GM19099 (cell line): Measurements from ENCODE around the gene AS3MT.

Experiments
- POLR2A ChIP-seq: IDR thresholded peaks from 3 replicates; pipeline ENCODE4 v1.6.1; 2011; ENCODE audit warnings: low read depth; ENCODE audit not compliant: insufficient read length; ENCODE audit errors: extremely low read depth

Gene AS3MT

DNA sequence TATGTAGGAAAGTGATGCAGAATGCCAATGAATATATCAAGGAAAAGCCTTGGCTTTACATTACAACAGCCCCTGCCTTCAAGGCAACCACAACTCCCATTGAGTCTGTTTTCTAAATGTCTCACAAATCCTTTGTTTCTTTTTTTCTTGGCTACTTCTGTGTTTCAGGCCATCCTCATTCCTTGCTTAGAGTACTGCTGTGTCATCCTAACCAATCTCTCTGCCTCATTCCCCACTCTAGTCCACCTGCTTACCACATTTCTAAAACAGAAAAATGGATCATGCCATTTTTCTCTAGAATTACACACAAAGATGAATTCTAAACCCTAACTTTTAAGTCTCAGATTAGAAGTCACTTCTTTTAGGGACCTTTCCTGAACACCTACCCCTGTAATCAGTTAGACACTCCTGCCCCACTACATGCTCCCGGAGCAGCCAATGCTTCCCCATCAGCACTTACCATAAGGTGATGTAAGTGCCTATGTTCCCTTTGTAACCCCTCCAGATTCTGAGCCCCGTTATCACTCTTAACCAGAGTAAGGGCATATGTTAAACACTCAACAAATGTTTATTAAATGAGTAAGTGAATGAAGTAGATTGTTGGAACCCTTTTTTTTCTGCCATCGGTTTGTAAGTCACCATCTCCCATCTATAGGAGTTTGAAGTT is 12.4 kb upstream of the AS3MT start:
- TF ChIP-seq POLR2A = no peak

DNA sequence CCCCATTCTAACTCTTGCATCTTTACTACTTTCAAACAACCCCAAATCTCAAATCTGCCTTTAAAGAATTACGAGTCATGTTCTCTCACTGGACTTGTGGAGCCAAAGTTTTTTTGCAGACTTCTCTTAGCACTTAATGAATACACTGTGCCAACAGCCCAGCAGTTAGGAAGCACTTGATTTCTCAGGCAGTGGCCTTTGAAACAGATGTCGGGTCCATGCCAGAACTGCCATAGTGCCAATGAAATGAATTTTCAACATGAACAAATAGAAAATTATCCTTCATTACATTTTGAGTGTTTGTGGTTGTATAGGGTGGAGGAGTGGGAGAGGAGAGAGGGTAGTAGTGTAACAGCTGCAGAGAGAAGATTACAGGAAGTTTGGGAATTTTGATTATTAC is 9.4 kb upstream of the AS3MT start:
- TF ChIP-seq POLR2A = no peak

DNA sequence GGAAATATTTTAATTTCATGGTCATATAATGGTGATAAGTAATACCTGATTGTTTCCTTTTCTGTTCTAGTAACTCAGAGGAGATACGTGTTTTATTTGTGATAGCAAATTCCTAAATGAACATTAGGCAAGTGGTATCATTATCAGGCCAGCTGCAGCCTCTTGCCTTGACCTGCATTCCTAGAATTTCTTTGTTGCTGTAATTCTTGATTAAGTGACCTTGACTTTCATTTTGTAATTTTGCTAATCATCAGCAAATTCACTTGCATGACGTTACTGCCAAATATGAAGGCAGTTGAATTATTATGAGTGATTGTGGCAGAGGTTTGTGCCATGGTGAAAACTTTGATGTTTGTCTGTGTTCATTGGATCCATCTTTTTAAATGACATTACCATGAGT is 5.6 kb upstream of the AS3MT start:
- TF ChIP-seq POLR2A = no peak

DNA sequence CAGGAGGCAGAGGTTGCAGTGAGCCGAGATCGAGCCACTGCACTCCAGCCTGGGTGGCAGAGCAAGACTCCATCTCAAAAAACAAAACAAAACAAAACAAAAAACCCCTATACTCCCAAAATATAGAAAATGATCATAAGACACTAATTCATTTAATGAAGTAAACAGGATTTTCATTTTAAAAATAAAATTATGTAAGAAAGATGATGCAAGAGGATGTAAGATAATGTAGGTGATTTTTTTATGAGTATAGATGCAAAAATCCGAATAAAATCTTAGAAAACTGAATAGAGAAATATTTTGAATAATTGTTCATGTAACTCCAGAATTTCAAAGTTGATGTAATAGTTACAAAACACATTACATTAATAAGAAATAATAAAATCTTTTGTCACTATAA is 3.6 kb upstream of the AS3MT start:
- no peak for TF ChIP-seq POLR2A

DNA sequence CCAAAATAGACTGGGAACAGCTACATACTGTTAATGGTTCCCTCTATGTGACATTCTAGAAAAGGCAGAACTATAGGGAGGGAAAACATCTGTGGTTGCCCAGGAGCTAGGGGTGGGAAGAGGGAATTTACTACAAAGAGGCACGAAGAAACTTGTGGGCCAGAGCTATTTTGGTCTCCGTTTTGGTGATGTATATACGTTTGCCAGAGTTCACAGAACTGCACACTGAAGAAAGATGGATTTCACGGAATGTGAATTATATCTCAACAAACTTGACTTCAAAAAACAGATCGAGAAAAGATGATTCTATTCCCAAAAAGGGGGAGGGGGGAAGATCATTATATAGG is 386 bp upstream of the AS3MT start:
- TF ChIP-seq POLR2A = no peak

DNA sequence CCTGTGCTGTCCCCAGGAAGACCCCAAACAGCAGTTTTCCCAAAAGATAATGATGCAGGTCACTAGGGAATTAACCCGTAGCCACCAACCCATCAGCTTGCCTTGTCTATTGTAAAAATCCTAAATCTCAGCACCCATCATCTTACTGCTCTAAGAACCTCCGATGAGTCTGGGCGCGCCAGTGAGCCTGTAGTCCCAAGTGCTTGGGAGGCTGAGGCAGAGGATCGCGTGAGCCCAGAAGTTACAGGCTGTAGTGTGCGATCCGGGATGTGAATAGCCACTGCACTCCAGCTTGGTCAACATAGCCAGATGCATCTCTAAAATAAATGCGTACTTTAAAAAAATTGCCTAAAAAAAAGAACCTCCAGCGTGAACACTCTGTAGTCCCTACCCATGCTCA is 951 bp downstream of the AS3MT start:
- no peak for TF ChIP-seq POLR2A

DNA sequence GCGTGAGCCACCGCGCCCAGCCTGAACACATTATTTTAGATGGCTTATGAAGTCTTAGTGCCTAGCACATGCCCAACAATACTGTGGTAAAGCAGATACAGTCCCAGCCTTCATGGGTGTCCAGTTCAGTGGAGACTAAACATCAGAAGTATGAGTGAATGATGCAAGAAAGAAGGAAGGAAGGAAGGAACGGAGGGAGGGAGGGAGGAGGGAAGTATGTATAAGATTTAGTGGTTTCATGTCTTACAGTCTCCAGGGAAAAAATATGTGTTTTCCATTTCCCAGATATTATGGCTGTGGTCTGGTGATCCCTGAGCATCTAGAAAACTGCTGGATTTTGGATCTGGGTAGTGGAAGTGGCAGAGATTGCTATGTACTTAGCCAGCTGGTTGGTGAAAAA is 2.9 kb downstream of the AS3MT start:
- no peak for TF ChIP-seq POLR2A

DNA sequence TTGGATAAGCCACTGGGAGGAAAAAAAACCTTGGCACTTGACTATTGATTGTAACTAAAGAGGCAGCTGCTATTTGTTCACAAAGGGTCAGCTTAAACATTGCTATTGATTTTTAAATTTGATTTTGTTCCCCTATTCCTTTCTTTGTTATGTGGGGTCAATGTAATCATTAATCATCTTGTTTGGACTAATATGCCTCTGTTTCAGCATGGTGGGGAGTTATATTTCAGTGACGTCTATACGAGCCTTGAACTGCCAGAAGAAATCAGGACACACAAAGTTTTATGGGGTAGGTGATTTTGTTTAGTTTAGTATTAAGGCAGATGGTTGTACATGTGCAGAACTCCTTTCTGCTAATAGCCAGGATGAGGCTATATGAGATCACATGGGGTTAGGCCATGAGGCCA is 7.5 kb downstream of the AS3MT start:
- no peak for TF ChIP-seq POLR2A

DNA sequence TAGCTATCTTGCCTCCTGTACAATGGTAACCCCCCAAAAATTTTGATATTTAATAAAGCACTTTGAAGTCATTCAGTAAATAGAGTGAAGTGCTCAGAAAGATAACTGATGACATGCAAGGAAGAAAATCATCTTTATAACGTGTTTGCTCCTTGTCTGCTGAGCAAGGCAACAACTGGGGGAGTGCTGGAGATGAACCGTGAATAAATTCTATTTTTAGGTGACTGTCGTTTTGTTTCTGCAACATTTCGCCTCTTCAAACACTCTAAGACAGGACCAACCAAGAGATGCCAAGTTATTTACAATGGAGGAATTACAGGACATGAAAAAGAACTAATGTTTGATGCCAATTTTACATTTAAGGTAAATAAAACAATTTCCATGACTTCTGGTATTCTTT is 9.4 kb downstream of the AS3MT start:
- TF ChIP-seq POLR2A = no peak

DNA sequence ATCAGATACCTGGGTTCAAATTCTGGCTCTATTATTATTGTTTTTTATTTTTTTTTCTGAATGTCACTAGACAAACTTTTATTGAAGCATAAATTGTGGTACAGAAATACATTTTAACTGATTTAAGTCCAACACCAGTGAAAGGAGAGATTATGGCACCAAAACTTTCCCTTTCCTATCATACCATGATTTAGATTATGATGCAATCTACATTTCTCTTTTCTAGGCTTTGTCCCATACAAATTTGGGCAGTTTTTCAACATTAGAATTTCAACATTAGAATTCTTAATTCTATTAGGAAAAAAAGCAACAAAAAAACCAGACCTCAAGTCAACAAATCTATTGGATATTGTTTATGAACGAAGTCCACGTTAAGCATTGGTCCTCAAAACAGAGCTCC is 11.0 kb downstream of the AS3MT start:
- no peak for TF ChIP-seq POLR2A

DNA sequence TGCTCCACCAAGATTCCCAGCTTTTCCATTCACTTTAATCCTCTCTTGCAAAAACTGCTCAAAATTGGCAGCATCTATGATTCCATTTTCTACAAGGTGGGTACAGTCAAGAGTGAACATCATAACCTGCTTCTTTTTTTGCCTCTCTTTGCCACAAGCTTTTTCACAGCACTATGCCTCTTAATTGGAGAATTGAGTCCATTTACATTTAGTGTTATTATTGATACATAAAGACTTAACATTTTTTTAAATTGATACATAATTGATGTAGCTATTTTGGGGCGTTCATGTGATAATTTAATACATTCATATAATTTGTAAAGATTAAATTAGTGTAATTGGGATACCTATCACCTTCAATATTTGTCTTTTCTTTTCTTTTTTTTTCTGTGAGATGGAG is 18.8 kb downstream of the AS3MT start:
- TF ChIP-seq POLR2A = no peak

DNA sequence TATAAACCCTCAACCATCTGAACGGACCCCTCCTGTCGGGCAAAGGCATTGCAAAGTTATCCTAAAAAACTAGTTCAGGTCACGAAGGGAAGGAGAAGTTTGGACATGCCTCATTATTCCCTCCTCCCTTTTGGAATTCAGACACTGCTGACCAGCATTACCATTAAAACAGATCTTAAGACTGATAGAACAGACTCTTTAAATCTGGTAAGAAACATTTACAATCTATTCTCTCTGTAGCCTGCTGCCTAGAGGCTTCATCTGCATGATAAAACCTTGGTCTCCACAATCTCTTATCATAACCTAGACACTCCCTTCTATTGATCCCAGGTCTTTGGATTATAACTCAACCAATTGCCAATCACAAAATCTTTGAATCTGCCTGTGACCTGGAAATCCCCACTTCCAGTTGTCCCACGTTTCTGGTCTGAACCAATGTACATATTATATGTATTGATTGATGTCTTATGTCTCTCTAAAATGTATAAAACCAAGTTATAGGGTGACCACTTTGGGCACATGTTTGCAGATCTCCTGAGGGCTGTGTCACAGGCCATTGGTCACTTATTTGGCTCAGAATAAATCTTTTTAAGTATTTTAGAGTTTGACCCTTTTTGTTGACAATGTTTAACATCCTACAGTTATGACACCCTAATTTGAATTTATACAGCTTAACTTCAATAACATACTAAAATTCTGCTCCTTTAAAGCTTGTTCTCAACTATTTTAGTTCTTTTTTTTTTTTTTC is 25.4 kb downstream of the AS3MT start:
- TF ChIP-seq POLR2A = no peak

DNA sequence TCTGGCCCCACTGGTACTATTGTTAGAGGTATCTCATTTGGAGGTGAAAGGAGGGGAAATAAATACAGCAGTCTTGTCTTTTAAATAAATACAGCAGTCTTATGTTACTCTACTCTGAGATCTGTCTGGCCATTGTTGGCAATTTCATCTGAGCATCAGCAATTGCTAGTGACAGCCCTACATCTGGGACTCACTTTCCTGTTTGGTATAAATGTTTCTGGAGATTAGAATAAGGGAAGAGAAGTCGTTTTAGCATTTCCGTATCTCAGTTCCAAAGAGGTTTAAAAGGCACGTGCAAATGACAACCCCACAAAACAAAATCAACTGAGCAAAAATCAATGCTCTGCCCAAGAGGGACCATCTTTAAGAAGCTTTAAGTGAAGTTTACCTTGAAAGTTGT is 30.7 kb downstream of the AS3MT start:
- no peak for TF ChIP-seq POLR2A

DNA sequence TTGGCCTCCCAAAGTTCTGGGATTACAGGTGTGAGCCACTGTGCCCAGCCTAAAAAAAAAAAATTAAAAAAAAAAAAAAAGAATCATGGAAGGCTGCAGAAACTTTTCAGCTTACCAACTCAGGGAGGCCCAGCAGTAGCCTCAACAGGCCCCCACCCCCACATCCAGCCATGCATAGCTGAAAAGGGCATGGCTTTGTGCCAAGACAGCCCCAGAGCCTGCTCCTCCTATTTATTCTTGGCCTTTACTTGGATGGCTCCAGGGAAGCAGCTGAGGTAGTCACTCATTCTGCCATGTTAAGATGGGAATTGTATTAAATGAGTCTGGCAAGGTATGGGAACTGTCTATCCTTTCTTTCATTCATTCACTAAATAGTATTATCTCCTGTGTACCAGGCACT is 35.1 kb downstream of the AS3MT start:
- no peak for TF ChIP-seq POLR2A

DNA sequence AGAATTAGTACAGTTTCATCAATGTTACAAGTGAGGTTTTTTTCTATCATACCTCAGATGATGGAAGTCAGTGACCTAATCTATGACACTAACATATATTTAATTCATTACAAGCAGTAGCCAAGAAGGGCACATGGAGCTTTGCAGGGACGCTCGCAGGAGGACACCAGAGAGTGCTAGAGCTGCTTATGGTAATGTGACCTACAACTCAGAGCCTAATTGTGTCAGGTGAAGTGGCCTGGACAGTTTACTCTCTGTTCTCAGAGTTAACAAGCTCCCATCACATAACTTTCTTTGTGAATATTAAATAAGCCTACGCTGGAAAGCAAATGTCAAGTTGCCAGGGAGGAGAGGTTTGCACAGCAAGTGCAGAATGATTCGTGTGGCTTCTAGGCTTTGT is 37.2 kb downstream of the AS3MT start:
- TF ChIP-seq POLR2A = no peak

DNA sequence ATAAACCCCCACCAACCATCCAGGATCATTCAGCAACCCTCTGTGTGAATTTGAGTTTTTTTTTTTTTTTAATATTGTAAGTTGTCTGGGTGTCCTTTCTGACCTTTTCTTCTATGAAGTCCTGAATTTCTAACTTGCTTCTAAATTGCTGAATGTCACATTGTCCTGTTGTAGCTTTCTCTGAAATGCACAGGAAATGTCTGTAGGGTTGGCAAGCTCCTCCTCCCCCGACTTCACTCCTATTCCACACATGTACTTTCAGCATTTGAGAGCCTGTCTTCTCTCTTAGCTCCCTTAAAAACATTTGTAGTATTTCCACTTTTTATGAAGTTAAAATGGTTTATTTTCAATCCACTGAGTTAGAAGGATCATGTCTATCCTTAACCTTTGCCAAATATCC is 45.5 kb downstream of the AS3MT start:
- TF ChIP-seq POLR2A = no peak

DNA sequence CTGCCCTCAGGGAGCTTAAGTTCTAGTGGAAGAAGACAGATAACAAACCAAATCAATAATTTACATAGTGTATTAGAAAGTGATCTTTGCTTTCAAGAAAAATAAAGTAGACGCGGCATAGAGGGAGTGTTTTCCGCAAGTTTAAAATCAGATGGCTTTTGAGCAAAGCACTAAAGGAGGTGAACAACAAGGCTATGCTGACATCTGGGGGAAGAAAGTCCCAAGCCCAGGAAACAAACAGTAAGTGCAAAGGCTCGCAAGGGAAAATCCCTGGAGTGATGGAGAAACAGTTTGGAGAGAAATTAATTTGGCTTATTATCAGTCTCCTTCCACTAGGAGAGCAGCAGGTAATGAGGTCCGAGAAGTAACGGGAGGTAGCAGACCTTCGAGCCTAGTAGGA is 46.9 kb downstream of the AS3MT start:
- TF ChIP-seq POLR2A = no peak

DNA sequence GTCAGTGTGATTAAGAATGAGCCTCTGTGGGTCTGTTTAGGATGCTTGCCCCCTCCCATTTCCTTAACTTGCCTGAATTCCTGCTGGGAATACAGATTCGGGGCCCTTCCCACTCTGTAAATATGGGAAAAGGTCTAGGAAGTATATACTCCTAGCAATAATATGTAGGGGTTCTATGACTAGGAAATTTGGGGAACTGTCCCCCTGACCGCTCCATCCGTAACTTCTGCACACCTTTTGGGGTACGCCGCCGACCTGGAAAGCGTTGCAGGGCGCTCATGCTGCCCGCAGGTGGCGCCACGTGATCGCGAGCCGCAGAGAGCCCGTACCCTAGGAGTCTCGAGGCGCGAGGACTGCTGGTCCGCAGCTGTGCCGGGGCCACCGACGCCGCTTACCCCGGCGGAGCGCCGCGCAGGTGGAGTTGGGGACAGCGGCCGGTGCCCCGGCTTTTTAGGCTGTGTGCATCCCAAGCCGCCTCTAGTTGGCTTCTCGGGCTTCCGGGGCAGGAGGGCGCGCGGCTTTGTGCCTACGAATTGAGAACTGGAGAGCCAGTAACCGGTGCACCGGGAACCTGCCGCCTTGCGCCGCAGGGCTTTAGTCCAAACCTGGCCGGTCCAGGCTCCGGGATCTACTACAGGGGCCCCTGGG is 48.2 kb downstream of the AS3MT start:
- TF ChIP-seq POLR2A = no peak
